DOHH2 (cell line): Measurements from ENCODE around the gene SMPD3.

Source experiments
- H3F3A ChIP-seq: fragments of 200-600 bp; sonication (generic), shearing (Covaris generic); 2 replicates; pipeline ENCODE4 v1.6.0; 2016; ENCODE audit warnings: antibody characterized with exemption, mild to moderate bottlenecking; ENCODE audit not compliant: control insufficient read depth, insufficient read depth
- H3K27ac ChIP-seq: fragments of 200-600 bp; sonication (generic); 2 replicates; pipeline ENCODE4 v1.5.1; 2014; ENCODE audit warnings: low read depth, mild to moderate bottlenecking, low read length, moderate library complexity
- H3K27me3 ChIP-seq: fragments of 200-600 bp; sonication (generic); 2 replicates; pipeline ENCODE4 v1.6.1; 2014; ENCODE audit warnings: mild to moderate bottlenecking, low read length, mixed read lengths; ENCODE audit not compliant: control insufficient read depth
- H3K36me3 ChIP-seq: fragments of 200-600 bp; sonication (generic); 2 replicates; pipeline ENCODE4 v1.6.1; 2014; ENCODE audit warnings: mild to moderate bottlenecking, low read length, moderate library complexity, mixed read lengths; ENCODE audit not compliant: control insufficient read depth
- H3K4me1 ChIP-seq: fragments of 200-600 bp; sonication (generic); 2 replicates; pipeline ENCODE4 v1.6.1; 2014; ENCODE audit warnings: mild to moderate bottlenecking, low read length, mixed read lengths; ENCODE audit not compliant: control insufficient read depth
- H3K4me2 ChIP-seq: fragments of 200-600 bp; sonication (generic); 2 replicates; pipeline ENCODE4 v1.6.0; 2014; ENCODE audit warnings: mild to moderate bottlenecking, low read length, moderate library complexity
- H3K4me3 ChIP-seq: fragments of 200-600 bp; sonication (generic); 2 replicates; pipeline ENCODE4 v1.5.1; 2014; ENCODE audit warnings: mild to moderate bottlenecking, low read length, mixed read lengths
- H3K79me2 ChIP-seq: fragments of 200-600 bp; sonication (generic); 2 replicates; pipeline ENCODE4 v1.6.1; 2014; ENCODE audit warnings: mild to moderate bottlenecking, low read length, mixed read lengths; ENCODE audit not compliant: control insufficient read depth
- H3K9me2 ChIP-seq: fragments of 200-600 bp; sonication (generic); replicated peaks from 2 replicates; pipeline ENCODE4 v1.6.1; 2014; ENCODE audit warnings: mild to moderate bottlenecking, low read length, mixed read lengths; ENCODE audit not compliant: control insufficient read depth
- H3K9me3 ChIP-seq: fragments of 200-600 bp; sonication (generic); 2 replicates; pipeline ENCODE4 v1.6.1; 2014; ENCODE audit warnings: antibody characterized with exemption, low read length, mixed read lengths; ENCODE audit not compliant: control insufficient read depth, insufficient read depth
- H4K20me1 ChIP-seq: fragments of 200-600 bp; sonication (generic); 2 replicates; pipeline ENCODE4 v1.6.0; 2014; ENCODE audit warnings: low read depth, mild to moderate bottlenecking, antibody characterized with exemption, low read length, moderate library complexity; ENCODE audit not compliant: control insufficient read depth, insufficient read depth
- EZH2phosphoT487 ChIP-seq: fragments of 200-600 bp; sonication (generic); IDR thresholded peaks from 2 replicates; pipeline ENCODE4 v1.6.1; 2017; ENCODE audit warnings: borderline replicate concordance, mild to moderate bottlenecking, antibody characterized with exemption, low read length, moderate library complexity, mixed read lengths
- TF ChIP-seq, protein P1 (sequence below): fragments of 200-600 bp; sonication (generic); IDR thresholded peaks from one replicate; pipeline ENCODE4 v1.5.1; 2014; ENCODE audit warnings: antibody characterized with exemption, mild to moderate bottlenecking, low read depth, low read length; ENCODE audit not compliant: poor library complexity, severe bottlenecking

The SMPD3 gene

GRCh38 chr16:68414581-68414980 lies 33.7 kb downstream of the SMPD3 start:
- H3K4me3 ChIP-seq, result no peak overlapping the region
- H3K36me3 ChIP-seq, result no peaks in the 10 kb centered on the region

DNA sequence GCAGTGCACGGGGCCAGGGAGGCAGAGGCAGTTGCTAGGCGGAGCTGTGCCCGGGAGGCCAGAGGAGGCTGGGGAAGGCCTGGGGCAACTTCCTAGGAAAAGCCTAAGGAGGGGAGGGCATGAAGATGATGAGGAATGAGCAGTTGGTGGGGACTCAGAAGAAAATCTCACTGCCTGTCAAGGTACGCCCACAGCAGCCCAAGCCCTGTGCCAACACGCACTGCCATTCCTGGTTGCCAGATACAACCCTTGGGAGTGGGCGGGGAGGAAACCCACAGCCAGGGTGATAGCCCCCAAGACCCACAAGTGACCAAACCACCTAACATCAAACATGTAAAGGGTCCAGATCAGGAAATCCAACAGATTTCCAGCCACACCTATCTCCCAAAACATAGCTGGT lies 36.2 kb downstream of the SMPD3 start:
- no peak for TF ChIP-seq EZH2phosphoT487
- TF ChIP-seq, protein P1, sequence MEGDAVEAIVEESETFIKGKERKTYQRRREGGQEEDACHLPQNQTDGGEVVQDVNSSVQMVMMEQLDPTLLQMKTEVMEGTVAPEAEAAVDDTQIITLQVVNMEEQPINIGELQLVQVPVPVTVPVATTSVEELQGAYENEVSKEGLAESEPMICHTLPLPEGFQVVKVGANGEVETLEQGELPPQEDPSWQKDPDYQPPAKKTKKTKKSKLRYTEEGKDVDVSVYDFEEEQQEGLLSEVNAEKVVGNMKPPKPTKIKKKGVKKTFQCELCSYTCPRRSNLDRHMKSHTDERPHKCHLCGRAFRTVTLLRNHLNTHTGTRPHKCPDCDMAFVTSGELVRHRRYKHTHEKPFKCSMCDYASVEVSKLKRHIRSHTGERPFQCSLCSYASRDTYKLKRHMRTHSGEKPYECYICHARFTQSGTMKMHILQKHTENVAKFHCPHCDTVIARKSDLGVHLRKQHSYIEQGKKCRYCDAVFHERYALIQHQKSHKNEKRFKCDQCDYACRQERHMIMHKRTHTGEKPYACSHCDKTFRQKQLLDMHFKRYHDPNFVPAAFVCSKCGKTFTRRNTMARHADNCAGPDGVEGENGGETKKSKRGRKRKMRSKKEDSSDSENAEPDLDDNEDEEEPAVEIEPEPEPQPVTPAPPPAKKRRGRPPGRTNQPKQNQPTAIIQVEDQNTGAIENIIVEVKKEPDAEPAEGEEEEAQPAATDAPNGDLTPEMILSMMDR, result no peak
- H3K27me3 ChIP-seq, result no peaks in the 10 kb centered on the region; the same call in 1 of the 2 replicates

More at GRCh38 chr16:68414581-68414980, 33.7 kb downstream of the SMPD3 start:
- TF ChIP-seq, protein P1, result no peak
- TF ChIP-seq EZH2phosphoT487, result no peak
- Histone ChIP-seq H3K9me2 (no peaks in the 10 kb centered on the region), H3K4me2 (no peak overlapping the region), H3K27me3 (no peaks in the 10 kb centered on the region), H3K4me1 (peaks cover 16% of the 10 kb centered on the region), H3K9me3 (no peaks in the 10 kb centered on the region), H3K79me2 (no peaks in the 10 kb centered on the region), H4K20me1 (no peaks in the 10 kb centered on the region), H3F3A (no peaks in the 10 kb centered on the region), H3K27ac (no peak overlapping the region)

DNA sequence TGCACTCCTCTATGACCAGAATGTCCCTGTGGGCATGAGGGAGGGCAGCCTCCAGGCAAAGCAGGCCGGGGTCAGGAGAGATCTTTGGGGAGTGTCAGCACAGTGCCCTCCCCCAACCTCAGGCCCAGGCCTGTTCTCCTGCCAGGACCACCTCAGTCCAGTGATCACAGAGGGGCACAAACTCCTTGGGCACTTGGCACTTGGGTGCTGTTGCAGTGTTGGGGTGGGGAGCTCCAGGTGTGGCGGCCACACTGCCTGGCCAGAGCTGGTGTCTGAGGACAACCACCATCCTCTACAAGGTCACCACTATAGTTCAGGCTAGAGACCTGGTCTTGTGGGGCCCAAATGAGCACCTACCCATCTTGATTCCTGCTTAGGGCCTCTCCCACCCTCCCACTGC lies 37.2 kb downstream of the SMPD3 start:
- Histone ChIP-seq H3K4me2 (no peak overlapping the region), H4K20me1 (no peaks in the 10 kb centered on the region), H3K36me3 (no peaks in the 10 kb centered on the region), H3K27ac (no peak overlapping the region), H3K9me3 (no peaks in the 10 kb centered on the region), H3K79me2 (no peaks in the 10 kb centered on the region), H3K4me3 (no peak overlapping the region), H3K27me3 (no peaks in the 10 kb centered on the region; the same call in 1 of the 2 replicates), H3K9me2 (no peaks in the 10 kb centered on the region), H3K4me1 (no peaks in the 10 kb centered on the region), H3F3A (no peaks in the 10 kb centered on the region)
- TF ChIP-seq EZH2phosphoT487, result no peak
- TF ChIP-seq, protein P1, result no peak

More for the DNA sequence above, 36.2 kb downstream of the SMPD3 start:
- H3K27ac ChIP-seq, result no peak overlapping the region
- H3K4me1 ChIP-seq, result peaks cover under 1% of the 10 kb centered on the region
- no peaks in the 10 kb centered on the region for H3F3A ChIP-seq
- no peaks in the 10 kb centered on the region for H3K79me2 ChIP-seq
- H3K9me2 ChIP-seq, result no peaks in the 10 kb centered on the region
- no peak overlapping the region for H3K4me3 ChIP-seq
- no peak overlapping the region for H3K4me2 ChIP-seq
- no peaks in the 10 kb centered on the region for H4K20me1 ChIP-seq
- H3K36me3 ChIP-seq, result no peaks in the 10 kb centered on the region
- H3K9me3 ChIP-seq, result no peaks in the 10 kb centered on the region
